HEK293 (cell line): Measurements from ENCODE around the gene E2F1.

ENCODE experiments used
- CTCF ChIA-PET: fragments of 350-600 bp; formaldehyde crosslinking; extraction: SDS; loops from one replicate; lab custom pipeline; 2021; ENCODE audit warnings: antibody characterized with exemption; lab: Yijun Ruan, JAX
- POLR2A ChIA-PET: fragments of 300-600 bp; formaldehyde crosslinking; extraction: SDS; loops from one replicate; lab custom pipeline; 2020; ENCODE audit warnings: antibody characterized with exemption, inconsistent platforms; lab: Yijun Ruan, JAX
- H3K27ac ChIP-seq: fragments of 200-500 bp; sonication (Bioruptor generic); 2 replicates; pipeline ENCODE4 v1.5.1; 2014; ENCODE audit warnings: low read depth, low read length, control low read depth, inconsistent platforms; ENCODE audit errors: extremely low read depth
- H3K36me3 ChIP-seq, 2 experiments: fragments of 200-500 bp in 1 of 2; sonication (Bioruptor generic) in 1 of 2; 1 replicate in 1 of 2; 2 replicates in 1 of 2; pipeline ENCODE4 v1.5.1; 2014 to 2017; ENCODE audit warnings: inconsistent platforms in 2 of 2, low read length in 2 of 2; ENCODE audit not compliant: control insufficient read depth in 2 of 2, insufficient read depth in 1 of 2
- H3K4me1 ChIP-seq: fragments of 200-500 bp; sonication (Bioruptor generic); 2 replicates; pipeline ENCODE4 v1.5.1; 2014; ENCODE audit warnings: mild to moderate bottlenecking, low read length, inconsistent platforms; ENCODE audit not compliant: control insufficient read depth, insufficient read depth
- H3K4me3 ChIP-seq: 2 replicates; pipeline ENCODE4 v1.5.1; 2011; ENCODE audit warnings: low read depth, mild to moderate bottlenecking, control low read depth, low read length, moderate library complexity
- H3K9me3 ChIP-seq: fragments of 200-500 bp; sonication (Bioruptor generic); 2 replicates; pipeline ENCODE4 v1.5.1; 2014; ENCODE audit warnings: low read depth, low read length, inconsistent platforms; ENCODE audit not compliant: control insufficient read depth, insufficient read depth
- FEZF1 ChIP-seq: fragments of 450-650 bp; formaldehyde crosslinking; IDR thresholded peaks from 2 replicates; pipeline ENCODE4 v1.5.1; 2016; ENCODE audit warnings: missing biosample characterization, missing genetic modification characterization
- ZBTB20 ChIP-seq: fragments of 450-650 bp; formaldehyde crosslinking; IDR thresholded peaks from 2 replicates; pipeline ENCODE4 v1.5.1; 2016; ENCODE audit warnings: missing biosample characterization, missing genetic modification characterization
- ZIC2 ChIP-seq: fragments of 450-650 bp; formaldehyde crosslinking; IDR thresholded peaks from 2 replicates; pipeline ENCODE4 v1.5.1; 2016; ENCODE audit warnings: missing biosample characterization, missing genetic modification characterization
- ZNF19 ChIP-seq: fragments of 450-650 bp; formaldehyde crosslinking; IDR thresholded peaks from 2 replicates; pipeline ENCODE4; 2016; ENCODE audit warnings: missing biosample characterization, missing genetic modification characterization, low read depth
- ZNF202 ChIP-seq: fragments of 450-650 bp; formaldehyde crosslinking; IDR thresholded peaks from 2 replicates; pipeline ENCODE4 v1.5.1; 2016; ENCODE audit warnings: missing biosample characterization, missing genetic modification characterization, borderline replicate concordance
- ZNF335 ChIP-seq: fragments of 450-650 bp; formaldehyde crosslinking; conservative IDR thresholded peaks from 2 replicates; pipeline ENCODE4 v1.5.1; 2016; ENCODE audit warnings: missing biosample characterization, missing genetic modification characterization
- ZNF510 ChIP-seq: fragments of 450-650 bp; formaldehyde crosslinking; IDR thresholded peaks from 2 replicates; pipeline ENCODE4 v1.5.1; 2018; ENCODE audit warnings: mild to moderate bottlenecking, missing genetic modification characterization, missing biosample characterization; ENCODE audit not compliant: insufficient replicate concordance
- ZNF571 ChIP-seq: fragments of 450-650 bp; formaldehyde crosslinking; IDR thresholded peaks from 2 replicates; pipeline ENCODE4 v1.5.0; 2017; ENCODE audit warnings: missing biosample characterization, missing genetic modification characterization
- ZNF768 ChIP-seq: fragments of 450-650 bp; formaldehyde crosslinking; IDR thresholded peaks from 2 replicates; pipeline ENCODE4 v1.5.1; 2018; ENCODE audit warnings: missing biosample characterization, mild to moderate bottlenecking, missing genetic modification characterization
- ZNF776 ChIP-seq: fragments of 450-650 bp; formaldehyde crosslinking; IDR thresholded peaks from 2 replicates; pipeline ENCODE4 v1.5.0; 2017; ENCODE audit warnings: missing biosample characterization, missing genetic modification characterization, borderline replicate concordance
- TF ChIP-seq, protein P1 (sequence below): fragments of 450-650 bp; formaldehyde crosslinking; IDR thresholded peaks from 2 replicates; pipeline ENCODE4 v1.5.1; 2016; ENCODE audit warnings: missing biosample characterization, missing genetic modification characterization, borderline replicate concordance
- TF ChIP-seq, protein P2 (sequence below): fragments of 450-650 bp; formaldehyde crosslinking; IDR thresholded peaks from 2 replicates; pipeline ENCODE4 v1.5.1; 2016; ENCODE audit warnings: missing biosample characterization, missing genetic modification characterization

E2F1 gene

DNA sequence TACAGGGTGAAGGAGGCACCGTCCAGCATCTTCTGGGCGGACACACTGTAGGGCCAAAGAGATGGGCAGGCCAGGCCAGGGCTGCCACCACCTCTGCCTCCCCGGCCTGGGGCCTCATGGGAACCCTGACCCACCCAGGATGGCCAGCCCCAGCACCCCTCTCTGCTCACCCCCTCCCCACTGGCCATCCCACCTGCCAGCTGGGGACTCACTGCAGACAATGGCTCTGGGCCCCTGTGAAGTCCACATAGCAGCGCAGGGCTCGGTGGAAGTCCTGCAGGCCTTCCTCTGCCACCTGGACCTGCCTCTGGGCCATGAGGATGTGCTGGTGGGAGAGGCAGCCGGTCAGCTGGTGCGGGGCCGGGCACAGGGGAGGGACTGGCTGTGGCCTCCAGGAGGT lies 27.7 kb downstream of the E2F1 start:
- POLR2A ChIA-PET: no interaction called here
- CTCF ChIA-PET: no interaction called here

DNA sequence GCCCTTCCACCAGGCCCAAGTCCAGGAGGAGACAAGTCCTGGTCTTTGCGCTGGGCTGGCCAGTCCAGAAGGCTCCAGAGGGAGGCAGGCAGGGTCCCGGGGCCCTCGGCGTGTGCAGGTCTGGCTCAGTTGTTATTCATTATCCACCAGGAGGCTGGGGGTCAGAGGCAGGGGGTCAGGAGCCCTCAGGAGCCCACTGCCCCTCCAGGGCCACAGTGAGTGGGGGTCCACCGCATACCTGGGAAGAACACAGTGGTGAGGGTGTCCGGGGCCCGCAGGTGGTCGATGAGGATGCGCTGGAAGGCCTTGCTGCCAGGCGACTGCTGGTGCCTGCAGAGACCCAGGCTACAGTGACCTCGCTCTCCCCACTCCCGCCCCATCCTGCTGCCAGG lies 28.5 kb downstream of the E2F1 start:
- peaks cover 0 to 47% of the 10 kb centered on the region in 2 experiments; a peak in 1 of 3 replicates for H3K36me3 ChIP-seq
- ChIA-PET POLR2A (no interaction called here), CTCF (interaction anchor here (0.5 kb wide), 1 partner anchor 357 kb away, joined by 3 read pairs; no protein-coding TSS in a partner anchor)
- H3K27ac ChIP-seq: no peak overlapping the region
- H3K9me3 ChIP-seq: no peaks in the 10 kb centered on the region
- no peaks in the 10 kb centered on the region for H3K4me1 ChIP-seq
- H3K4me3 ChIP-seq: no peak overlapping the region
- TF ChIP-seq, protein P1, sequence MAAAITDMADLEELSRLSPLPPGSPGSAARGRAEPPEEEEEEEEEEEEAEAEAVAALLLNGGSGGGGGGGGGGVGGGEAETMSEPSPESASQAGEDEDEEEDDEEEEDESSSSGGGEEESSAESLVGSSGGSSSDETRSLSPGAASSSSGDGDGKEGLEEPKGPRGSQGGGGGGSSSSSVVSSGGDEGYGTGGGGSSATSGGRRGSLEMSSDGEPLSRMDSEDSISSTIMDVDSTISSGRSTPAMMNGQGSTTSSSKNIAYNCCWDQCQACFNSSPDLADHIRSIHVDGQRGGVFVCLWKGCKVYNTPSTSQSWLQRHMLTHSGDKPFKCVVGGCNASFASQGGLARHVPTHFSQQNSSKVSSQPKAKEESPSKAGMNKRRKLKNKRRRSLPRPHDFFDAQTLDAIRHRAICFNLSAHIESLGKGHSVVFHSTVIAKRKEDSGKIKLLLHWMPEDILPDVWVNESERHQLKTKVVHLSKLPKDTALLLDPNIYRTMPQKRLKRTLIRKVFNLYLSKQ (tag by site-specific recombination): no peak
- TF ChIP-seq ZNF776 (tag by site-specific recombination) (no peak), ZIC2 (tag by site-specific recombination) (no peak), ZBTB20 (tag by site-specific recombination) (peak; percentile 26; the same call in 1 of the 2 replicates), ZNF768 (no peak)

More for the DNA sequence above, 27.7 kb downstream of the E2F1 start:
- Histone ChIP-seq H3K4me1 (no peaks in the 10 kb centered on the region), H3K4me3 (no peak overlapping the region), H3K9me3 (no peaks in the 10 kb centered on the region), H3K27ac (no peak overlapping the region), H3K36me3 (peaks cover 0 to 47% of the 10 kb centered on the region in 2 experiments; a peak in 1 of 3 replicates)
- TF ChIP-seq ZNF335 (no peak), ZNF571 (tag by site-specific recombination) (no peak)

DNA sequence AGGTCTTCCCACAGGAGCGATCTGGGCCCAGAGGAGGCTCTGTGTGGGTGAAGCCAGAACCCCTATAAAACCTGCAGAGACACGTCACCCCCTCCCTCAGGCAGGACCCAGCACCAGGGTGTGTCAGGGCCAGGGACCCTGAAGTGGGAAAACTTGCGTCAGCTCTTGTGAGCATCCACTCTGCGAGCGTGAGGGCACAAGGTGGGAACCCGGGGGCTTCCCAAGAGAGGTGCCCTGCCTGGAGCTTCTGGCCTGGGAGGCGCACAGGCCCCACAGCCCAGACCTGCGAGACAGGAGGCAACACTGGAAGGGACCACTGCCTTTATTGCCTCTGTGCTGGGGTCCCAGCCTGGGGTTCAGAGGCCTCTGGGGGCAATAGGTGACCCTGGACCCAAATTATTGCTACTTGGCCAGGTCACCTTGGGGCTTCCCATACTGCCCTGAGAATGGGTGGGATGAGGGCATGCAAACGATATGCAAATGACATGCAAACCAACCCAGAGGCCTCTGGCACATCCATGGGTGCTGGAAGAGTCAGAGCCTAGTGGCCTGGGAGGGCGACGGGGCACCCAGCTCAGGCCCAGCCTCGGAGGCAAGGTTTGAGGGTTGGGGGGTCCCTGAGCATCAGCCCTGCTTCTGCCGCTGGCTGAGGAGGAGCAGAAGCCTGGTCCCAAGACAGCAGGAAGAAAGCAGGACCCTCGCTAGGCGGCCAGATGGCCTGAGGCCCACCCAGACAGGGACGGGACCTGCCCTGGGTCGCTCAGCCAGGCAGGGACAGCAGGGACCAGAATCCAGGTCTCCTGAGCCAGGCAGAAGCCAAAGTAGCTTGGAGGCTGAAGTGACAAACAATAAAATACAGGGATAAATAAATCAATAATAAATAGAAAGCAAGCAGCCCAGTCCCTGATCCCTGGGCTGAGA lies 29.1 kb downstream of the E2F1 start:
- CTCF ChIA-PET: interaction anchor here (0.5 to 2.6 kb wide), 2 partner anchors 200 to 356 kb away, joined by 3 to 7 read pairs; no protein-coding TSS in a partner anchor
- no peak overlapping the region for H3K4me3 ChIP-seq
- TF ChIP-seq ZNF19 (tag by site-specific recombination): no peak
- TF ChIP-seq, all 188 proteins: peak for 0
- Histone ChIP-seq H3K27ac (no peak overlapping the region), H3K36me3 (peaks cover 0 to 47% of the 10 kb centered on the region in 2 experiments; a peak in 1 of 3 replicates), H3K4me1 (no peaks in the 10 kb centered on the region), H3K9me3 (no peaks in the 10 kb centered on the region)
- POLR2A ChIA-PET: no interaction called here

DNA sequence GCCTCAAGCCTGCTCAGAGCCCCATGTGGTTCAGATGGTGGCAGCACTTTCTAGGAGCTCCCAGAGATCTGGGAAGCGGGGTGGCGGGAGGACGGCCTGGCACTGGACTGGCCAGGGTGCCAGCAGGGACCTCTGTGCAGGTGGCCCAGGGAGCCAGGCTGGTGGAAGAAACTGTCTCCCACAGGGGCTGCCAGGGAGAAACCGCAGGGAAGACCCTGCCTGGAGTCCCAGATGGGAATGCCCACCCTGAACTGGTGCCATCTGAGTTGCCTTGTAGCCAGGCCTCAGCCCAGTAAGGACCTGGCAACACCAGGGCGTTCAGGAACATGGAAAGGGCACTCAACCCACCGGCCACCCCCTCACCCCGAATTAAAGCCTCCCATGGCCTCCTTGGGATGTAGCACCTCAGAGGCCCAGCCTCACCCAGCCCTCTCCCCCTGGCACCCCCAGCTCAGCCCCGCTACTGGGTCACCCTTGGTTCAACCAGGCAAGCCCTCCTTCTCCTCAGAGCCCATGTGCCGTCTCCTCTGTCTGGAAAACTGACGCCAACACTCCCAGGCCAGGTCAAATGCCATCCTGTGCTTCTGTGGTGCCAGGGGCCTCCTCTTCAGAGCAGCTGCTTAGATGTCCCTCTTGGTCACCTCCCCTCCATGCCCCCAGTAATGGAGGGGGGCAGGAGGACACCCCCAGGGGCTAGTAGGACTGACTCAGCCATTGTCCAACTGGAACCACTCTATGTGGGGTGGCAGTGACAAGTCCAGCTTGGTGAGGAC lies 30.0 kb downstream of the E2F1 start:
- CTCF ChIA-PET: interaction anchor here (1.2 to 2.6 kb wide), 2 partner anchors 10 to 199 kb away, joined by 3 to 7 read pairs; partner anchors contain the start of gene ACTL10
- Histone ChIP-seq H3K36me3 (peaks cover 0 to 47% of the 10 kb centered on the region in 2 experiments; a peak in 1 of 3 replicates), H3K4me3 (no peak overlapping the region), H3K4me1 (no peaks in the 10 kb centered on the region), H3K9me3 (no peaks in the 10 kb centered on the region), H3K27ac (no peak overlapping the region)
- TF ChIP-seq FEZF1 (tag by site-specific recombination) (no peak), ZNF510 (tag by site-specific recombination) (no peak), ZNF202 (tag by site-specific recombination) (no peak)
- TF ChIP-seq, protein P2, sequence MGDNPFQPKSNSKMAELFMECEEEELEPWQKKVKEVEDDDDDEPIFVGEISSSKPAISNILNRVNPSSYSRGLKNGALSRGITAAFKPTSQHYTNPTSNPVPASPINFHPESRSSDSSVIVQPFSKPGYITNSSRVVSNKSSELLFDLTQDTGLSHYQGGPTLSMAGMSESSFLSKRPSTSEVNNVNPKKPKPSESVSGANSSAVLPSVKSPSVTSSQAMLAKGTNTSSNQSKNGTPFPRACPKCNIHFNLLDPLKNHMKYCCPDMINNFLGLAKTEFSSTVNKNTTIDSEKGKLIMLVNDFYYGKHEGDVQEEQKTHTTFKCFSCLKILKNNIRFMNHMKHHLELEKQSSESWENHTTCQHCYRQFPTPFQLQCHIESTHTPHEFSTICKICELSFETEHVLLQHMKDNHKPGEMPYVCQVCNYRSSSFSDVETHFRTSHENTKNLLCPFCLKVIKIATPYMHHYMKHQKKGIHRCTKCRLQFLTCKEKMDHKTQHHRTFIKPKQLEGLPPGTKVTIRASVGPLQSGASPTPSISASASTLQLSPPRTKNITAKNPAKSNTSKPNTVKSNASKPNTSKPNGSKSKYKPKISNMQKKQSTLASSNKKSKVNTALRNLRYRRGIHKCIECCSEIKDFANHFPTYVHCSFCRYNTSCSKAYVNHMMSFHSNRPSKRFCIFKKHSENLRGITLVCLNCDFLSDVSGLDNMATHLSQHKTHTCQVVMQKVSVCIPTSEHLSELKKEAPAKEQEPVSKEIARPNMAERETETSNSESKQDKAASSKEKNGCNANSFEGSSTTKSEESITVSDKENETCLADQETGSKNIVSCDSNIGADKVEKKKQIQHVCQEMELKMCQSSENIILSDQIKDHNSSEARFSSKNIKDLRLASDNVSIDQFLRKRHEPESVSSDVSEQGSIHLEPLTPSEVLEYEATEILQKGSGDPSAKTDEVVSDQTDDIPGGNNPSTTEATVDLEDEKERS (tag by site-specific recombination): no peak
- POLR2A ChIA-PET: interaction anchor here (0.6 to 1.5 kb wide), 2 partner anchors 10 to 213 kb away, joined by 3 to 5 read pairs; partner anchors contain the start of genes ACTL10 and SNTA1
